Naive thymus-derived CD4-positive, alpha-beta T cell (primary cell): ENCODE data around the gene KDM8. TPM values are rescaled to one million over a fixed set of nuclear protein-coding genes. Genes with fewer than 3 reads are reported as not detected.
A peak's percentile ranks its signal among the peaks of the same experiment; 100 is the strongest.

Source experiments
- ATAC-seq: fragments of 150-1000 bp; cut with Tn5 transposase; 2 replicates; pipeline ENCODE4 v1.10.0; 2021; ENCODE audit warnings: mild to moderate bottlenecking, moderate library complexity
- CTCF ChIA-PET: fragments of 350-600 bp; sonication (Branson Sonifier 250); formaldehyde crosslinking; loops from one replicate; lab custom pipeline; 2021; ENCODE audit warnings: antibody characterized with exemption; lab: Charles Lee
- POLR2A ChIA-PET: fragments of 350-600 bp; sonication (Branson Sonifier 250); formaldehyde crosslinking; loops from one replicate; lab custom pipeline; 2021; ENCODE audit warnings: antibody characterized with exemption, inconsistent platforms; lab: Charles Lee
- DNase-seq, 9 donors: peaks; one replicate each; pipeline versions ENCODE4 v3.0.0 to v3.0.0-alpha.2; 2020 to 2022; ENCODE audit warnings: mixed read lengths in 1 of 9
- H3K27ac ChIP-seq: one replicate; pipeline ENCODE4 v1.7.0; 2013; ENCODE audit warnings: mild to moderate bottlenecking, low read depth, low read length, moderate library complexity
- H3K27me3 ChIP-seq, 2 donors: one replicate each; pipeline ENCODE4 v1.7.0; 2013; ENCODE audit warnings: low read length in 2 of 2, mild to moderate bottlenecking in 2 of 2, moderate library complexity in 2 of 2; ENCODE audit not compliant: control insufficient read depth in 2 of 2, insufficient read depth in 2 of 2
- H3K36me3 ChIP-seq, 3 experiments: 1 replicate in 2 of 3; 2 replicates in 1 of 3; pipeline ENCODE4 v1.7.0; 2013; ENCODE audit warnings: low read length in 3 of 3, mild to moderate bottlenecking in 3 of 3, moderate library complexity in 1 of 3; ENCODE audit not compliant: insufficient read depth in 3 of 3, control insufficient read depth in 2 of 3
- H3K4me1 ChIP-seq, 2 donors: one replicate each; pipeline ENCODE4 v1.7.0; 2013; ENCODE audit warnings: low read length in 2 of 2, mild to moderate bottlenecking in 2 of 2, moderate library complexity in 1 of 2; ENCODE audit not compliant: control insufficient read depth in 2 of 2, insufficient read depth in 2 of 2
- H3K4me3 ChIP-seq: 2 replicates; pipeline ENCODE4 v1.7.0; 2013; ENCODE audit warnings: mild to moderate bottlenecking, low read length
- H3K9me3 ChIP-seq, 3 experiments: 1 replicate in 2 of 3; 2 replicates in 1 of 3; pipeline ENCODE4 v1.7.0; 2013; ENCODE audit warnings: low read length in 3 of 3; ENCODE audit not compliant: control insufficient read depth in 2 of 3
- H3K27ac Mint-ChIP-seq, 9 donors: one replicate each; pipeline ENCODE4 v1.8.0; 2020 to 2022; ENCODE audit warnings: mixed read lengths in 9 of 9, mild to moderate bottlenecking in 8 of 9, moderate library complexity in 5 of 9, inconsistent platforms in 2 of 9
- H3K27me3 Mint-ChIP-seq, 5 donors: one replicate each; pipeline ENCODE4 v1.8.0; 2021 to 2022; ENCODE audit warnings: mixed read lengths in 5 of 5, mild to moderate bottlenecking in 1 of 5
- H3K36me3 Mint-ChIP-seq, 5 donors: one replicate each; pipeline ENCODE4 v1.8.0; 2020 to 2022; ENCODE audit warnings: mixed read lengths in 5 of 5, mild to moderate bottlenecking in 3 of 5, inconsistent platforms in 1 of 5
- H3K4me1 Mint-ChIP-seq, 7 donors: one replicate each; pipeline ENCODE4 v1.8.0; 2020 to 2022; ENCODE audit warnings: mixed read lengths in 7 of 7, mild to moderate bottlenecking in 3 of 7, inconsistent platforms in 1 of 7
- H3K4me3 Mint-ChIP-seq, 10 donors: one replicate each; pipeline ENCODE4 v1.8.0; 2020 to 2022; ENCODE audit warnings: mild to moderate bottlenecking in 10 of 10, mixed read lengths in 10 of 10, moderate library complexity in 6 of 10, inconsistent platforms in 2 of 10
- H3K9me3 Mint-ChIP-seq, 11 donors: one replicate each; pipeline ENCODE4 v1.8.0; 2020 to 2022; ENCODE audit warnings: mixed read lengths in 11 of 11, mild to moderate bottlenecking in 4 of 11, inconsistent platforms in 1 of 11, moderate library complexity in 1 of 11
- intact Hi-C, 2 donors: fragments of 100-400 bp; cut with micrococcal nuclease; formaldehyde crosslinking; loops; one replicate each; pipeline ENCODE4 v1.15.1; 2023
- polyA plus RNA-seq, 2 donors: library from polyadenylated mRNA; unstranded; fragments of 300-500 nt; fragmentation: Illumina TruSeq; gene quantifications; one replicate each; pipeline ENCODE4 v1.2.3, GENCODE V29; 2021
- total RNA-seq, 6 experiments: library from RNA in 5 of 6; stranded (reverse) in 5 of 6; gene quantifications; 1 replicate in 5 of 6; 2 replicates in 1 of 6; pipeline ENCODE4 v1.2.3 and lab custom pipeline; 2021 to 2026

The KDM8 gene
- total and polyA plus RNA-seq, 7 experiments from 2014 or later: 10.0 to 34.4 (median 18.5) TPM

GRCh38 chr16:27175888-27176287 lies 27.4 kb upstream of the KDM8 start:
- ChIA-PET CTCF (interaction anchor here (0.6 to 1.0 kb wide), 2 partner anchors 21 to 50 kb away, joined by 3 read pairs; no protein-coding TSS in a partner anchor), POLR2A (interaction anchor here (0.6 to 8.0 kb wide), 4 partner anchors 20 to 140 kb away, joined by 3 to 95 read pairs (median 8); partner anchors contain the start of gene KDM8)
- ATAC-seq (no peak), DNase-seq (no peak)
- Histone ChIP-seq H3K36me3 (no peaks in the 10 kb centered on the region), H3K9me3 (no peaks in the 10 kb centered on the region), H3K4me1 (peaks cover 51 to 68% of the 10 kb centered on the region in 2 donors), H3K27ac (no peak overlapping the region), H3K4me3 (no peak overlapping the region), H3K27me3 (no peaks in the 10 kb centered on the region)
- intact Hi-C loops: no loop called here
- H3K4me3 Mint-ChIP-seq: no peak overlapping the region
- no peaks in the 10 kb centered on the region for H3K27me3 Mint-ChIP-seq
- H3K27ac Mint-ChIP-seq: peak overlapping the region; percentile 37 to 91 (median 67)
- H3K4me1 Mint-ChIP-seq: peaks cover 32 to 91% (median 73%) of the 10 kb centered on the region in 7 donors
- peaks cover 0 to 12% (median 4%) of the 10 kb centered on the region in 5 donors for H3K36me3 Mint-ChIP-seq
- H3K9me3 Mint-ChIP-seq: peaks cover 0 to 13% (median 4%) of the 10 kb centered on the region in 11 donors

- Mint-ChIP-seq H3K27me3 (peaks cover 0 to 4% (median 0%) of the 10 kb centered on the region in 5 donors), H3K36me3 (peaks cover 0 to 3% (median 0%) of the 10 kb centered on the region in 5 donors), H3K9me3 (peaks cover 0 to 5% (median 1%) of the 10 kb centered on the region in 11 donors), H3K27ac (peak overlapping the region in 8 of 9 donors; percentile 41 to 93 (median 80)), H3K4me1 (peaks cover 30 to 85% (median 66%) of the 10 kb centered on the region in 7 donors), H3K4me3 (peak overlapping the region in 1 of 10 donors; percentile 54)
- ATAC-seq (no peak), DNase-seq (no peak)
- ChIA-PET CTCF (interaction anchor here (0.7 to 5.3 kb wide), 8 partner anchors 13 to 192 kb away, joined by 3 to 48 read pairs (median 12); partner anchors contain the start of gene KDM8), POLR2A (interaction anchor here (0.8 to 5.5 kb wide), 9 partner anchors 15 to 221 kb away, joined by 3 to 59 read pairs (median 14); partner anchors contain the start of gene KDM8)
- Histone ChIP-seq H3K27me3 (no peaks in the 10 kb centered on the region), H3K9me3 (no peaks in the 10 kb centered on the region), H3K4me1 (peaks cover 41 to 58% of the 10 kb centered on the region in 2 donors), H3K27ac (no peak overlapping the region), H3K36me3 (no peaks in the 10 kb centered on the region), H3K4me3 (no peak overlapping the region)
- intact Hi-C loops: no loop called here
Observed at GRCh38 chr16:27177031-27177774, 26.1 kb upstream of the KDM8 start.

GRCh38 chr16:27179500-27180072 lies 23.7 kb upstream of the KDM8 start:
- ATAC-seq (peak; percentile 100), DNase-seq (peak; percentile 70 to 91 (median 84))
- ChIA-PET CTCF (interaction anchor here (0.7 to 5.3 kb wide), 29 partner anchors 8 to 283 kb away, joined by 3 to 91 read pairs (median 6); partner anchors contain the start of gene KDM8), POLR2A (interaction anchor here (0.6 to 5.5 kb wide), 20 partner anchors 9 to 267 kb away, joined by 3 to 59 read pairs (median 6); partner anchors contain the start of gene KDM8)
- Mint-ChIP-seq H3K27ac (peak overlapping the region; percentile 51 to 95 (median 86)), H3K4me1 (peaks cover 20 to 62% (median 48%) of the 10 kb centered on the region in 7 donors), H3K4me3 (peak overlapping the region in 9 of 10 donors; percentile 5 to 56 (median 46)), H3K27me3 (peaks cover 0 to 13% (median 0%) of the 10 kb centered on the region in 5 donors), H3K9me3 (peaks cover 0 to 5% (median 1%) of the 10 kb centered on the region in 11 donors), H3K36me3 (peaks cover 0 to 2% (median 0%) of the 10 kb centered on the region in 5 donors)
- no peaks in the 10 kb centered on the region for H3K27me3 ChIP-seq
- H3K27ac ChIP-seq: peak overlapping the region; percentile 19
- peaks cover 17 to 34% of the 10 kb centered on the region in 2 donors for H3K4me1 ChIP-seq
- H3K4me3 ChIP-seq: no peak overlapping the region
- intact Hi-C loops: loop anchor here (1.0 to 2.0 kb wide), 13 partner anchors 17 to 278 kb away; partner anchors contain the start of gene KDM8 (in 2 of the 2)
- H3K36me3 ChIP-seq: no peaks in the 10 kb centered on the region
- no peaks in the 10 kb centered on the region for H3K9me3 ChIP-seq

- Mint-ChIP-seq H3K36me3 (peaks cover 0 to 2% (median 0%) of the 10 kb centered on the region in 5 donors), H3K4me1 (peaks cover 16 to 61% (median 49%) of the 10 kb centered on the region in 7 donors), H3K27me3 (peaks cover 0 to 13% (median 0%) of the 10 kb centered on the region in 5 donors), H3K9me3 (peaks cover 0 to 5% (median 2%) of the 10 kb centered on the region in 11 donors), H3K27ac (peak overlapping the region in 6 of 9 donors; percentile 43 to 87 (median 70)), H3K4me3 (peak overlapping the region in 1 of 10 donors; percentile 38)
- no peaks in the 10 kb centered on the region for H3K27me3 ChIP-seq
- peaks cover 11 to 29% of the 10 kb centered on the region in 2 donors for H3K4me1 ChIP-seq
- DNase-seq (no peak), ATAC-seq (no peak)
- CTCF ChIA-PET: interaction anchor here (0.5 to 5.3 kb wide), 10 partner anchors 10 to 460 kb away, joined by 3 to 91 read pairs (median 6); no protein-coding TSS in a partner anchor
- H3K36me3 ChIP-seq: no peaks in the 10 kb centered on the region
- H3K9me3 ChIP-seq: no peaks in the 10 kb centered on the region
- intact Hi-C loops: no loop called here
- no peak overlapping the region for H3K4me3 ChIP-seq
- POLR2A ChIA-PET: interaction anchor here (0.8 to 5.5 kb wide), 9 partner anchors 13 to 186 kb away, joined by 3 to 59 read pairs (median 10); partner anchors contain the start of gene KDM8
- H3K27ac ChIP-seq: no peak overlapping the region
Observed at GRCh38 chr16:27181019-27181790, 22.1 kb upstream of the KDM8 start.

GRCh38 chr16:27182906-27183405 lies 20.4 kb upstream of the KDM8 start:
- no peak overlapping the region for H3K4me3 ChIP-seq
- intact Hi-C loops: no loop called here
- H3K27me3 ChIP-seq: no peaks in the 10 kb centered on the region
- no peaks in the 10 kb centered on the region for H3K36me3 ChIP-seq
- no peak overlapping the region for H3K27ac ChIP-seq
- peak overlapping the region in 3 of 9 donors; percentile 7 to 65 (median 36) for H3K27ac Mint-ChIP-seq
- no peaks in the 10 kb centered on the region for H3K9me3 ChIP-seq
- H3K4me3 Mint-ChIP-seq: no peak overlapping the region
- no peak for ATAC-seq
- H3K36me3 Mint-ChIP-seq: peaks cover 0 to 2% (median 0%) of the 10 kb centered on the region in 5 donors
- H3K27me3 Mint-ChIP-seq: peaks cover 0 to 13% (median 0%) of the 10 kb centered on the region in 5 donors
- no peak for DNase-seq
- peaks cover 0 to 5% (median 2%) of the 10 kb centered on the region in 11 donors for H3K9me3 Mint-ChIP-seq
- POLR2A ChIA-PET: interaction anchor here (0.7 to 1.2 kb wide), 2 partner anchors 9 to 47 kb away, joined by 3 to 4 read pairs; no protein-coding TSS in a partner anchor
- CTCF ChIA-PET: no interaction called here
- H3K4me1 ChIP-seq: peaks cover 11 to 23% of the 10 kb centered on the region in 2 donors
- peaks cover 18 to 50% (median 38%) of the 10 kb centered on the region in 7 donors for H3K4me1 Mint-ChIP-seq
